DMS79 (cell line): ENCODE data around the gene INTS1.

Experiments
- DNase-seq: peaks from one replicate; lab custom pipeline; 2025; lab: John Stamatoyannopoulos, UW

The INTS1 gene

GRCh38 chr7:1485156-1485555 lies 19.0 kb downstream of the INTS1 start:
- no peak for DNase-seq

GRCh38 chr7:1484569-1484968 lies 19.6 kb downstream of the INTS1 start:
- DNase-seq: no peak

- DNase-seq: no peak
These were observed 20.4 kb downstream of the INTS1 start for GRCh38 chr7:1483536-1484505.

GRCh38 chr7:1483079-1483478 lies 21.1 kb downstream of the INTS1 start:
- DNase-seq: no peak

GRCh38 chr7:1481300-1481699 lies 22.9 kb downstream of the INTS1 start:
- DNase-seq: no peak

GRCh38 chr7:1480670-1481069 lies 23.5 kb downstream of the INTS1 start:
- DNase-seq: no peak

- no peak for DNase-seq
These were observed 24.9 kb downstream of the INTS1 start for GRCh38 chr7:1479287-1479686.

GRCh38 chr7:1478480-1478879 lies 25.7 kb downstream of the INTS1 start:
- DNase-seq: no peak

- no peak for DNase-seq
These were observed 27.3 kb downstream of the INTS1 start for GRCh38 chr7:1476859-1477258.

GRCh38 chr7:1475991-1476390 lies 28.2 kb downstream of the INTS1 start:
- no peak for DNase-seq

GRCh38 chr7:1475393-1475792 lies 28.8 kb downstream of the INTS1 start:
- no peak for DNase-seq

GRCh38 chr7:1474736-1475135 lies 29.5 kb downstream of the INTS1 start:
- DNase-seq: no peak

- no peak for DNase-seq
These were observed 30.2 kb downstream of the INTS1 start for GRCh38 chr7:1473864-1474512.

- no peak for DNase-seq
These were observed 33.3 kb downstream of the INTS1 start for GRCh38 chr7:1470901-1471300.

GRCh38 chr7:1468643-1469298 lies 35.4 kb downstream of the INTS1 start:
- DNase-seq: no peak

- DNase-seq: no peak
These were observed 36.0 kb downstream of the INTS1 start for GRCh38 chr7:1468203-1468602.

GRCh38 chr7:1466524-1467271 lies 37.5 kb downstream of the INTS1 start:
- no peak for DNase-seq

- no peak for DNase-seq
These were observed 39.5 kb downstream of the INTS1 start for GRCh38 chr7:1464694-1465093.

GRCh38 chr7:1463676-1464223 lies 40.4 kb downstream of the INTS1 start:
- no peak for DNase-seq

GRCh38 chr7:1461646-1462375 lies 42.4 kb downstream of the INTS1 start:
- no peak for DNase-seq
